ENCODE results near the gene EGF. TPM values are rescaled to one million over a fixed set of nuclear protein-coding genes. Genes with fewer than 3 reads are reported as not detected.

The EGF gene
- total RNA-seq, 2 donors from 2014 or later = 14.6 to 33.7 TPM

- Histone ChIP-seq H3K4me1 (ENCODE audit: control insufficient read depth, insufficient read depth, low read length) (peaks cover 4% of the 10 kb centered on the region), H3K9me3 (ENCODE audit: control insufficient read depth, low read length) (no peaks in the 10 kb centered on the region), H3K9ac (ENCODE audit: extremely low read depth, low read length, poor library complexity, severe bottlenecking) (no peak overlapping the region), H3K36me3 (ENCODE audit: control insufficient read depth, insufficient read depth, low read length) (no peaks in the 10 kb centered on the region), H3K4me3 (ENCODE audit: low read length) (no peak overlapping the region), H3K27me3 (ENCODE audit: control insufficient read depth, insufficient read depth, low read length, poor library complexity, severe bottlenecking) (no peaks in the 10 kb centered on the region), H3K27ac (ENCODE audit: low read depth, low read length) (no peak overlapping the region)
- Mint-ChIP-seq H3K27ac (no peak overlapping the region), H3K4me3 (no peak overlapping the region), H3K27me3 (ENCODE audit: insufficient read depth) (no peaks in the 10 kb centered on the region), H3K36me3 (ENCODE audit: low read depth) (peaks cover 8% of the 10 kb centered on the region), H3K4me1 (peaks cover 13% of the 10 kb centered on the region), H3K9me3 (peaks cover 7% of the 10 kb centered on the region)
- TF ChIP-seq, protein P1, sequence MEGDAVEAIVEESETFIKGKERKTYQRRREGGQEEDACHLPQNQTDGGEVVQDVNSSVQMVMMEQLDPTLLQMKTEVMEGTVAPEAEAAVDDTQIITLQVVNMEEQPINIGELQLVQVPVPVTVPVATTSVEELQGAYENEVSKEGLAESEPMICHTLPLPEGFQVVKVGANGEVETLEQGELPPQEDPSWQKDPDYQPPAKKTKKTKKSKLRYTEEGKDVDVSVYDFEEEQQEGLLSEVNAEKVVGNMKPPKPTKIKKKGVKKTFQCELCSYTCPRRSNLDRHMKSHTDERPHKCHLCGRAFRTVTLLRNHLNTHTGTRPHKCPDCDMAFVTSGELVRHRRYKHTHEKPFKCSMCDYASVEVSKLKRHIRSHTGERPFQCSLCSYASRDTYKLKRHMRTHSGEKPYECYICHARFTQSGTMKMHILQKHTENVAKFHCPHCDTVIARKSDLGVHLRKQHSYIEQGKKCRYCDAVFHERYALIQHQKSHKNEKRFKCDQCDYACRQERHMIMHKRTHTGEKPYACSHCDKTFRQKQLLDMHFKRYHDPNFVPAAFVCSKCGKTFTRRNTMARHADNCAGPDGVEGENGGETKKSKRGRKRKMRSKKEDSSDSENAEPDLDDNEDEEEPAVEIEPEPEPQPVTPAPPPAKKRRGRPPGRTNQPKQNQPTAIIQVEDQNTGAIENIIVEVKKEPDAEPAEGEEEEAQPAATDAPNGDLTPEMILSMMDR (conservative IDR thresholded peaks at IDR 0.05) = no peak
- DNase-seq = no peak
- whole genome bisulfite sequencing, 2 experiments (ENCODE audit: insufficient coverage in 1 of 2, insufficient read length in 1 of 2) = 85 to 93% methylated on average over 4 to 6 of the region's 6 CpGs
Measured at GRCh38 chr4:110014233-110014632, 101.5 kb downstream of the EGF start.

DNA sequence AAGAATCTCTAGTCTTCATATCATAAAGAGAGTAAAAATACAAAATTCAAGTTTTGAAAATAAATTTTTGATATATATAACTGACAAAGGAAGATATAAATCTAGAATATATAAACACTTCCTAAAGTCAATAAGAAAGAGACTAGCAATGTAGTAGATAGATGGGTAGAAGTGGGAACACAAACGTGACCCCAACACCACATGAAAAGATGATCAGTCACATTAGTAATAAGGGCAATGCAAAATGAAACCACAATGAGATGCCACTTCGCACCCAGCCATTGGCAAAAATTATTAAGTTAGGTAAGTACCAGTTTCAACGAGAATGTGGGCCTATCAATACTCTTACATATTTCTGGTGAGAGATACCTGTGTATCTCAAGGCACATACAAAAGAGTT, 106.5 kb downstream of the EGF start:
- TF ChIP-seq, protein P1 (conservative IDR thresholded peaks at IDR 0.05) = no peak
- H3K27ac Mint-ChIP-seq = no peak overlapping the region
- Histone ChIP-seq H3K4me3 (ENCODE audit: low read length) (no peak overlapping the region), H3K9ac (ENCODE audit: extremely low read depth, low read length, poor library complexity, severe bottlenecking) (no peak overlapping the region), H3K27me3 (ENCODE audit: control insufficient read depth, insufficient read depth, low read length, poor library complexity, severe bottlenecking) (no peaks in the 10 kb centered on the region), H3K9me3 (ENCODE audit: control insufficient read depth, low read length) (no peaks in the 10 kb centered on the region), H3K36me3 (ENCODE audit: control insufficient read depth, insufficient read depth, low read length) (no peaks in the 10 kb centered on the region), H3K27ac (ENCODE audit: low read depth, low read length) (no peak overlapping the region), H3K4me1 (ENCODE audit: control insufficient read depth, insufficient read depth, low read length) (no peaks in the 10 kb centered on the region)
- H3K27me3 Mint-ChIP-seq (ENCODE audit: insufficient read depth) = peaks cover 3% of the 10 kb centered on the region
- H3K9me3 Mint-ChIP-seq = peaks cover 7% of the 10 kb centered on the region
- H3K36me3 Mint-ChIP-seq (ENCODE audit: low read depth) = peaks cover 3% of the 10 kb centered on the region
- H3K4me1 Mint-ChIP-seq = peaks cover 6% of the 10 kb centered on the region
- WGBS, 2 experiments (ENCODE audit: insufficient coverage in 1 of 2, insufficient read length in 1 of 2) = 94 to 100% methylated on average over 1 to 3 of the region's 3 CpGs
- DNase-seq = no peak
- no peak overlapping the region for H3K4me3 Mint-ChIP-seq

DNA sequence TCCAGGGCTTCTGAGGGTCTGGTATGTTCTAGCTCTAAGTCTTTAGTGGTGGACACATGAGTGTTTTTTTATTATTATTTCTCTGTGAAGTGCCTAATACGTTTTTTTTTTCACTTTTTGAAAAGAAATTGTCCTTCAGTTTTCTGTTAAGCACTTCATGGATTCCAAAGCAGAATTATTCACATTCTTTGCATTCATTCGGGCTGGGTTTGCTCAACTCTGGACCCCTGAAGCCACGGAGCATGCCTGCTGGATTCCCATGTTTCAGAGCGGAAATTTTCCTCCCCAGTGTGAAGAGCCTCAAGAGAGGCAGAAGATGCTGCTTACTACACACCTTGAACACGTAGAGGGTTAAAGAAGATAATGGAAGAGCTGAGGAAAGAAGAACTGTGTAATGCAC, 107.5 kb downstream of the EGF start:
- Mint-ChIP-seq H3K36me3 (ENCODE audit: low read depth) (peaks cover 3% of the 10 kb centered on the region), H3K27me3 (ENCODE audit: insufficient read depth) (peaks cover 3% of the 10 kb centered on the region), H3K4me3 (no peak overlapping the region), H3K9me3 (peaks cover 6% of the 10 kb centered on the region), H3K4me1 (peaks cover 6% of the 10 kb centered on the region), H3K27ac (no peak overlapping the region)
- no peaks in the 10 kb centered on the region for H3K27me3 ChIP-seq (ENCODE audit: control insufficient read depth, insufficient read depth, low read length, poor library complexity, severe bottlenecking)
- no peak overlapping the region for H3K9ac ChIP-seq (ENCODE audit: extremely low read depth, low read length, poor library complexity, severe bottlenecking)
- no peaks in the 10 kb centered on the region for H3K4me1 ChIP-seq (ENCODE audit: control insufficient read depth, insufficient read depth, low read length)
- TF ChIP-seq, protein P1 (conservative IDR thresholded peaks at IDR 0.05) = no peak
- no peaks in the 10 kb centered on the region for H3K36me3 ChIP-seq (ENCODE audit: control insufficient read depth, insufficient read depth, low read length)
- H3K27ac ChIP-seq (ENCODE audit: low read depth, low read length) = no peak overlapping the region
- H3K9me3 ChIP-seq (ENCODE audit: control insufficient read depth, low read length) = no peaks in the 10 kb centered on the region
- H3K4me3 ChIP-seq (ENCODE audit: low read length) = no peak overlapping the region
- WGBS, 2 experiments (ENCODE audit: insufficient coverage in 1 of 2, insufficient read length in 1 of 2) = 66 to 70% methylated on average over 5 of the region's 5 CpGs
- peak; percentile 58 for DNase-seq

All from endodermal cell (in vitro differentiated cells).